Adrenal gland (tissue), 12 donors: Measurements from ENCODE around the gene ETF1. TPM values are rescaled to one million over a fixed set of nuclear protein-coding genes. Genes with fewer than 3 reads are reported as not detected.

ENCODE experiments used
- DNase-seq, 7 donors: peaks; one replicate each; pipeline ENCODE4 v3.0.0-alpha.2; 2019 to 2020
- H3K27ac ChIP-seq, 5 donors: fragments of 200-600 bp; sonication (generic) in 4 of 5; 1 replicate in 3 of 5; 2 replicates in 2 of 5; pipeline versions ENCODE4 v1.5.1 to v1.8.0; 2016 to 2020; ENCODE audit warnings: mild to moderate bottlenecking in 1 of 5
- H3K27me3 ChIP-seq: fragments of 200-600 bp; 2 replicates; pipeline ENCODE4 v1.8.0; 2021
- H3K36me3 ChIP-seq, 2 donors: fragments of 200-600 bp; replicated peaks in 1 of 2; 1 replicate in 1 of 2; 2 replicates in 1 of 2; pipeline versions ENCODE4 v1.5.1 to v1.8.0; 2018 to 2022
- H3K4me1 ChIP-seq, 2 donors: fragments of 200-600 bp; replicated peaks in 1 of 2; 1 replicate in 1 of 2; 2 replicates in 1 of 2; pipeline versions ENCODE4 v1.5.1 to v1.8.0; 2018 to 2021
- H3K4me3 ChIP-seq, 4 donors: fragments of 200-600 bp; sonication (generic) in 3 of 4; one replicate each; pipeline ENCODE4 v1.5.1; 2016 to 2018
- H3K9me3 ChIP-seq, 3 donors: fragments of 200-600 bp; sonication (generic) in 1 of 3; replicated peaks in 1 of 3; 1 replicate in 2 of 3; 2 replicates in 1 of 3; pipeline versions ENCODE4 v1.5.1 to v1.8.0; 2016 to 2021
- POLR2A ChIP-seq, 2 donors: fragments of 450-650 bp; IDR thresholded peaks; one replicate each; pipeline ENCODE4 v1.6.1; 2017; ENCODE audit warnings: antibody characterized with exemption in 2 of 2, mild to moderate bottlenecking in 2 of 2, moderate library complexity in 1 of 2
- WGBS, 4 donors: extraction: QIAGEN DNeasy Blood & Tissue Kit in 2 of 4; methylation state at CpG; one replicate each; pipeline versions ENCODE4 v1.1.5 to v1.1.7; 2013 to 2017; 5-methylcytosine and 5-hydroxymethylcytosine counted together
- intact Hi-C, 2 donors: fragments of 100-400 bp; cut with DNase I; formaldehyde crosslinking; loops; one replicate each; pipeline versions ENCODE4 v1.14.1 to v1.15.0; 2022 to 2023
- polyA plus RNA-seq, 3 donors: library from polyadenylated mRNA; stranded (reverse); fragments of 200-250 nt in 2 of 3; fragments of 350-450 nt in 1 of 3; fragmentation: Illumina TruSeq in 1 of 3; extraction: RNeasy Lipid Tissue Mini Kit (QIAGEN cat#74804) in 1 of 3; gene quantifications; one replicate each; pipeline ENCODE4 v1.2.3, GENCODE V29; 2013 to 2014
- total RNA-seq, 9 donors: library from RNA; depleted of rRNA in 4 of 9; stranded (reverse); fragments of >200 nt in 4 of 9; fragments of 120-200 nt in 1 of 9; fragmentation: NEBNext Ultra II Directional in 1 of 9; extraction: Animal tissue kit (Norgen Biotek cat#: 25700) in 1 of 9; gene quantifications; one replicate each; pipeline versions ENCODE4 v1.1.0 to v1.2.4, GENCODE V29; 2013 to 2023
- TF ChIP-seq, protein P1 (sequence below), 6 experiments: fragments of 450-650 bp in 4 of 6; fragments of 200-600 bp in 2 of 6; sonication (generic) in 1 of 6; IDR thresholded peaks; 1 replicate in 5 of 6; 2 replicates in 1 of 6; pipeline versions ENCODE4 v1.5.1 to v1.8.0; 2016 to 2021; ENCODE audit warnings: antibody characterized with exemption in 6 of 6, mild to moderate bottlenecking in 2 of 6, moderate library complexity in 1 of 6
- donor health status: healthy with polysubstance abuse.
- donor health status: Bipolar disorder and iron deficiency.
- donor health status: DM: yes; HTN: yes; CAD: no.
- donor health status: DM: no; HTN: no; CAD: no.
- donor health status: DM: no; HTN: no; CAD: no.
- donor health status: DM: yes; HTN: yes; CAD: no.

The ETF1 gene
- total and polyA plus RNA-seq, 12 donors: 25.4 to 178 (median 72.3) TPM

DNA sequence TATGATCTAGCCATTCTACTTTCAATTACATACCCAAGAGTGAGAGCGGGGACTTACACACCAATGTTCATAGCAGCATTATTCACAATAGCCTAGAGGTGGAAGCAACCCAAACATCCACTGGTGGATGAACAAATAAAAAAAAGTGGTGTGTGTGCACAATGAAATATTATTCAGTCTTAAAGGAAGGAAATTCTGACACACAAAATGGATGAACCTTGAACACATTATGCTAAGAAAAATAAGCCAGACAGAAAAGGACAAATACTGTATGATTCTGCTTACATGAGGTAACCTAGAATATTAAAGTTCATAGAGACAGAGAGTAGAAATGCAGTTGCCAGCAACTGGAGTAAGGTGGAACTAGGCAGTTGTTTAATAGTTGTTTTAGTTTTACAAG lies 22.1 kb downstream of the ETF1 start:
- Histone ChIP-seq H3K9me3 (no peaks in the 10 kb centered on the region), H3K27ac (no peak overlapping the region), H3K27me3 (no peaks in the 10 kb centered on the region), H3K4me1 (peaks cover 0 to 11% of the 10 kb centered on the region in 2 donors), H3K4me3 (no peak overlapping the region), H3K36me3 (peaks cover 0 to 26% of the 10 kb centered on the region in 2 donors)
- TF ChIP-seq, protein P1, sequence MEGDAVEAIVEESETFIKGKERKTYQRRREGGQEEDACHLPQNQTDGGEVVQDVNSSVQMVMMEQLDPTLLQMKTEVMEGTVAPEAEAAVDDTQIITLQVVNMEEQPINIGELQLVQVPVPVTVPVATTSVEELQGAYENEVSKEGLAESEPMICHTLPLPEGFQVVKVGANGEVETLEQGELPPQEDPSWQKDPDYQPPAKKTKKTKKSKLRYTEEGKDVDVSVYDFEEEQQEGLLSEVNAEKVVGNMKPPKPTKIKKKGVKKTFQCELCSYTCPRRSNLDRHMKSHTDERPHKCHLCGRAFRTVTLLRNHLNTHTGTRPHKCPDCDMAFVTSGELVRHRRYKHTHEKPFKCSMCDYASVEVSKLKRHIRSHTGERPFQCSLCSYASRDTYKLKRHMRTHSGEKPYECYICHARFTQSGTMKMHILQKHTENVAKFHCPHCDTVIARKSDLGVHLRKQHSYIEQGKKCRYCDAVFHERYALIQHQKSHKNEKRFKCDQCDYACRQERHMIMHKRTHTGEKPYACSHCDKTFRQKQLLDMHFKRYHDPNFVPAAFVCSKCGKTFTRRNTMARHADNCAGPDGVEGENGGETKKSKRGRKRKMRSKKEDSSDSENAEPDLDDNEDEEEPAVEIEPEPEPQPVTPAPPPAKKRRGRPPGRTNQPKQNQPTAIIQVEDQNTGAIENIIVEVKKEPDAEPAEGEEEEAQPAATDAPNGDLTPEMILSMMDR (IDR thresholded peaks at IDR 0.05): no peak
- TF ChIP-seq POLR2A (IDR thresholded peaks at IDR 0.05): no peak
- WGBS, 4 donors: 91 to 100% (median 97%) methylated on average over 1 of the region's 1 CpG
- no peak for DNase-seq
- intact Hi-C loops: no loop called here

DNA sequence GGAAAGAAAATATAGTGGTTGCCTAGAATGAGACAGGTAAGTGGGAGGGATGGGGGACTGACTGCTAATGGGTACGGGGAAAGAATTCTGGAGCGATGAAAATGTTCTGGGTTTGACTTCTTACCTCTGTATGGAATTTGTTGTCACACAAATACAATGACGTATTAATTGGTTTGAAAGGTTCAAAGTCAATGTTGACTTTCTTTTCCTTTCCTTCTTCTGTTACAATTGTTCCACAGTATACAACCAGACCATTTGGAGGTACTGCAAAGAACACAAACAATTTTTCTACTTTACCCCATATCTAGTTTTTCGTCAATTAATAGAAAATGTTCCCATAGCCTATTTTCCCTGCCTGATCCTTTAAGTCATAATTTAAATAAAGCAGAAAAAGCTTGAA lies 25.6 kb downstream of the ETF1 start:
- intact Hi-C loops: no loop called here
- DNase-seq: no peak
- Histone ChIP-seq H3K27ac (no peak overlapping the region), H3K36me3 (peaks cover 0 to 61% of the 10 kb centered on the region in 2 donors), H3K4me1 (peaks cover 0 to 11% of the 10 kb centered on the region in 2 donors), H3K9me3 (no peaks in the 10 kb centered on the region), H3K4me3 (no peak overlapping the region), H3K27me3 (no peaks in the 10 kb centered on the region)
- WGBS, 4 donors: 93 to 97% (median 95%) methylated on average over 4 of the region's 4 CpGs
- TF ChIP-seq, protein P1 (IDR thresholded peaks at IDR 0.05): no peak
- no peak for TF ChIP-seq POLR2A (IDR thresholded peaks at IDR 0.05)

DNA sequence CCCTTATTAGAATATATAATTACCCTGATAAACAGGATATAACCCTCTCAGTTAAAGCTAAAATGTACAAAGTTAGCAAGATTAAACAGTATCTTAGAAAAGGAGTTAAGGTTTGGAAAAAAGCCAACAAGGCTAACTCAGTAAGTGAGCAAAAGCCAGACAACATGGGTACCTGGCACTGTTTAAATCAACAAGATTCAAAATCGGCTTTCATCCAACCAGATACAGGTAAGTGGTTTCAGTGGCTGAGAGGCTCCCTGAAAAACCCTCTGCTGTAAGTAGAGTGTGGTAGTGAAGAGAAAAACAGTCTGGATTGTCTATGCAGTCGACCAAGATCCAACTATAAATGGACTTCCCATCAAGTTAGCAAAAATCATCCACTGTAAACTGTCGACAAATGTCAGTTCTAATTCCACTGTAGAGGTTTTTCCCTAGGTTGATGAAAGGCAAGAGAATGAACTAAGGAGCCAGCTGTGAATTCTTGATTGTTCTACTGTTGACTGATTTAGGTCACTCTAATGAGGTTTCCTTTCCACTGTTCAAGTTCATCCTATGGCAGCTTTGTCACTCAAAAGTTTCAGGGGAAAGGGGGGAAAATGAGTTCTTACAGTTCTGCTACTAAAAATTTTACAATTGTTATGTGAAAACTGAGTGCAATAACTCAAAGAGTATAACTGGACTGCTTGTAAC lies 27.3 kb downstream of the ETF1 start:
- TF ChIP-seq POLR2A (IDR thresholded peaks at IDR 0.05): no peak
- TF ChIP-seq, protein P1 (IDR thresholded peaks at IDR 0.05): no peak
- intact Hi-C loops: no loop called here
- H3K4me1 ChIP-seq: peaks cover 0 to 4% of the 10 kb centered on the region in 2 donors
- H3K4me3 ChIP-seq: no peak overlapping the region
- whole genome bisulfite sequencing, 4 donors: 86 to 93% (median 91%) methylated on average over 3 of the region's 3 CpGs
- no peaks in the 10 kb centered on the region for H3K27me3 ChIP-seq
- no peak overlapping the region for H3K27ac ChIP-seq
- peaks cover 0 to 68% of the 10 kb centered on the region in 2 donors for H3K36me3 ChIP-seq
- no peaks in the 10 kb centered on the region for H3K9me3 ChIP-seq
- DNase-seq: no peak

DNA sequence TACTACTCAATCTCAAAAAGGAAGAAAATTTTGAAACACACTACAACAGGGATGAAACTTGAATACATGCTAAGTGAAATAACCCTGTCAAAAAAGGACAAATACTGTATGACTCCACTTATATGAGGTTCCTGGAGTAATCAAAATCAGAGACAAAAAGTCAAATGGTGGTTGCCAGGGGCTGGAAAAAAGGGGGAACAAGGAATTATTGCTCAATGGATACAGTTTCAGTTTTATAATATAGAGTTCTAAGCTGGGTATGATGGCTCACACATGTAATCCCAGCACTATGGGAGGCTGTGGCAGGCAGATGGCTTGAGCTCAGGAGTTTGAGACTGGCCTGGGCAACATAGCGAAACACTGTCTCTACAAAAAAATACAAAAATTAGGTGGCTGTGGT lies 29.0 kb downstream of the ETF1 start:
- Histone ChIP-seq H3K4me3 (no peak overlapping the region), H3K4me1 (no peaks in the 10 kb centered on the region), H3K27me3 (no peaks in the 10 kb centered on the region), H3K27ac (no peak overlapping the region), H3K36me3 (peaks cover 0 to 83% of the 10 kb centered on the region in 2 donors), H3K9me3 (no peaks in the 10 kb centered on the region)
- intact Hi-C loops: no loop called here
- WGBS, 4 donors: 88 to 100% (median 93%) methylated on average over 1 of the region's 1 CpG
- TF ChIP-seq, protein P1 (IDR thresholded peaks at IDR 0.05): no peak
- TF ChIP-seq POLR2A (IDR thresholded peaks at IDR 0.05): no peak
- no peak for DNase-seq
